Peyer's patch (tissue), 4 donors: ENCODE data around the gene SMC1B. TPM values are rescaled to one million over a fixed set of nuclear protein-coding genes. Genes with fewer than 3 reads are reported as not detected.

ENCODE experiments used
- DNase-seq, 3 donors: peaks; one replicate each; pipeline ENCODE4 v3.0.0-alpha.2; 2017 to 2019
- H3K27ac ChIP-seq, 4 donors: fragments of 200-600 bp; sonication (generic); one replicate each; pipeline ENCODE4 v1.5.1; 2016 to 2019
- H3K27me3 ChIP-seq, 2 donors: fragments of 200-600 bp; sonication (generic); one replicate each; pipeline ENCODE4 v1.5.1; 2019
- H3K36me3 ChIP-seq, 3 donors: fragments of 200-600 bp; sonication (generic); one replicate each; pipeline ENCODE4 v1.5.1; 2016 to 2019
- H3K4me1 ChIP-seq, 4 donors: fragments of 200-600 bp; sonication (generic); one replicate each; pipeline ENCODE4 v1.5.1; 2016 to 2019
- H3K4me3 ChIP-seq, 4 donors: fragments of 200-600 bp; sonication (generic); 1 replicate in 3 of 4; 2 replicates in 1 of 4; pipeline ENCODE4 v1.5.1; 2016 to 2019; ENCODE audit warnings: mild to moderate bottlenecking in 1 of 4
- H3K9me3 ChIP-seq, 4 donors: fragments of 200-600 bp; sonication (generic); one replicate each; pipeline ENCODE4 v1.5.1; 2016 to 2019; ENCODE audit warnings: mild to moderate bottlenecking in 1 of 4
- CTCF ChIP-seq, 6 experiments: fragments of 450-650 bp in 4 of 6; fragments of 200-600 bp in 2 of 6; sonication (generic) in 1 of 6; IDR thresholded peaks; one replicate each; pipeline ENCODE4 v1.5.1; 2017 to 2019; ENCODE audit warnings: antibody characterized with exemption in 6 of 6, mild to moderate bottlenecking in 3 of 6, moderate library complexity in 1 of 6
- POLR2A ChIP-seq, 2 donors: fragments of 450-650 bp; IDR thresholded peaks; one replicate each; pipeline ENCODE4 v1.5.1; 2017; ENCODE audit warnings: antibody characterized with exemption in 2 of 2, mild to moderate bottlenecking in 2 of 2, moderate library complexity in 2 of 2
- total RNA-seq, 4 donors: library from RNA; depleted of rRNA; stranded (reverse); fragments of >200 nt; gene quantifications; one replicate each; pipeline ENCODE4 v1.1.0, GENCODE V29; 2016

Gene SMC1B
- total RNA-seq, 4 donors from 2014 or later = not detected

GRCh38 chr22:45338795-45339194, 74.6 kb downstream of the SMC1B start:
- H3K4me1 ChIP-seq = no peaks in the 10 kb centered on the region
- no peak overlapping the region for H3K27ac ChIP-seq
- no peaks in the 10 kb centered on the region for H3K9me3 ChIP-seq
- no peak for DNase-seq
- no peak for TF ChIP-seq POLR2A (IDR thresholded peaks at IDR 0.05)
- TF ChIP-seq CTCF (IDR thresholded peaks at IDR 0.05) = no peak
- H3K27me3 ChIP-seq = no peaks in the 10 kb centered on the region
- no peak overlapping the region for H3K4me3 ChIP-seq
- peaks cover 0 to 88% (median 0%) of the 10 kb centered on the region in 3 donors for H3K36me3 ChIP-seq

GRCh38 chr22:45337536-45337935, 75.9 kb downstream of the SMC1B start:
- no peak for TF ChIP-seq POLR2A (IDR thresholded peaks at IDR 0.05)
- TF ChIP-seq CTCF (IDR thresholded peaks at IDR 0.05) = no peak
- Histone ChIP-seq H3K27me3 (no peaks in the 10 kb centered on the region), H3K9me3 (no peaks in the 10 kb centered on the region), H3K4me3 (no peak overlapping the region), H3K36me3 (peaks cover 0 to 90% (median 0%) of the 10 kb centered on the region in 3 donors), H3K27ac (peak overlapping the region in 1 of 4 donors; percentile 61), H3K4me1 (no peaks in the 10 kb centered on the region)
- peak in 1 of 3 donors; percentile 13 for DNase-seq

GRCh38 chr22:45336971-45337431, 76.4 kb downstream of the SMC1B start:
- H3K4me3 ChIP-seq = no peak overlapping the region
- H3K4me1 ChIP-seq = no peaks in the 10 kb centered on the region
- TF ChIP-seq CTCF (IDR thresholded peaks at IDR 0.05) (no peak), POLR2A (IDR thresholded peaks at IDR 0.05) (no peak)
- DNase-seq = peak in 1 of 3 donors; percentile 18
- H3K9me3 ChIP-seq = no peaks in the 10 kb centered on the region
- no peaks in the 10 kb centered on the region for H3K27me3 ChIP-seq
- peaks cover 0 to 93% (median 0%) of the 10 kb centered on the region in 3 donors for H3K36me3 ChIP-seq
- H3K27ac ChIP-seq = peak overlapping the region in 2 of 4 donors; percentile 52 to 61

- H3K27me3 ChIP-seq = no peaks in the 10 kb centered on the region
- H3K9me3 ChIP-seq = no peaks in the 10 kb centered on the region
- TF ChIP-seq CTCF (IDR thresholded peaks at IDR 0.05) = no peak
- no peak for TF ChIP-seq POLR2A (IDR thresholded peaks at IDR 0.05)
- DNase-seq = peak in 1 of 3 donors; percentile 8
- peaks cover 0 to 95% (median 0%) of the 10 kb centered on the region in 3 donors for H3K36me3 ChIP-seq
- H3K4me1 ChIP-seq = no peaks in the 10 kb centered on the region
- H3K27ac ChIP-seq = peak overlapping the region in 2 of 4 donors; percentile 52 to 61
- H3K4me3 ChIP-seq = no peak overlapping the region
Observed at GRCh38 chr22:45335854-45336522, 77.4 kb downstream of the SMC1B start.

- H3K4me3 ChIP-seq = no peak overlapping the region
- H3K36me3 ChIP-seq = peaks cover 0 to 92% (median 0%) of the 10 kb centered on the region in 3 donors
- H3K9me3 ChIP-seq = no peaks in the 10 kb centered on the region
- no peaks in the 10 kb centered on the region for H3K4me1 ChIP-seq
- TF ChIP-seq CTCF (IDR thresholded peaks at IDR 0.05) (no peak), POLR2A (IDR thresholded peaks at IDR 0.05) (no peak)
- peak in 1 of 3 donors; percentile 8 for DNase-seq
- H3K27ac ChIP-seq = no peak overlapping the region
- H3K27me3 ChIP-seq = no peaks in the 10 kb centered on the region
Observed at GRCh38 chr22:45335021-45335818, 78.2 kb downstream of the SMC1B start.
